Stimulated activated CD8-positive, alpha-beta memory T cell treated with anti-CD3 and anti-CD28 coated beads, Interleukin-4, amount 100 ng/mL, for 1 hour (primary cell): Measurements from ENCODE around the gene PLXNA3.

Experiments used
- DNase-seq, 2 donors: peaks; one replicate each; pipeline ENCODE4 v3.0.0-alpha.2; 2020; ENCODE audit warnings: low read depth in 2 of 2, low spot score in 1 of 2

Gene PLXNA3

DNA sequence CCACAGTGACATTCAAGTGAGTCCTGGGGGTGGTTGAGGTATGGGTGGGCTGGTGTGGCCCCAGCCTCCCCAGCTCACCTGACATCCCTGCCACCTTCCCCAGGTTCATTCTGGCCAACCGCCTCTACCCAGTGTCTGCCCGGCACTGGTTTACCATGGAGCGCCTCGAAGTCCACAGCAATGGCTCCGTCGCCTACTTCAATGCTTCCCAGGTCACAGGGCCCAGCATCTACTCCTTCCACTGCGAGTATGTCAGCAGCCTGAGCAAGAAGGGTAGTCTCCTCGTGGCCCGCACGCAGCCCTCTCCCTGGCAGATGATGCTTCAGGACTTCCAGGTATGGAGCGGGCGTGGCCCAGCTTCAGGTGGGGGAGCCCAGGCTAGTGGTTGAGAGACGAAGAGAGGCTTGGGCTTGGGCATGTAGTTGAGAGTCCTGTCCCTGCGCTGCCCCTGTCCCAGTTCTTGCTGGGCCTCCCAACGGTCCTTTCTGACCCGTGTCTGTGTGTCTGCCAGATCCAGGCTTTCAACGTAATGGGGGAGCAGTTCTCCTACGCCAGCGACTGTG is 22.8 kb upstream of the PLXNA3 start:
- no peak for DNase-seq

DNA sequence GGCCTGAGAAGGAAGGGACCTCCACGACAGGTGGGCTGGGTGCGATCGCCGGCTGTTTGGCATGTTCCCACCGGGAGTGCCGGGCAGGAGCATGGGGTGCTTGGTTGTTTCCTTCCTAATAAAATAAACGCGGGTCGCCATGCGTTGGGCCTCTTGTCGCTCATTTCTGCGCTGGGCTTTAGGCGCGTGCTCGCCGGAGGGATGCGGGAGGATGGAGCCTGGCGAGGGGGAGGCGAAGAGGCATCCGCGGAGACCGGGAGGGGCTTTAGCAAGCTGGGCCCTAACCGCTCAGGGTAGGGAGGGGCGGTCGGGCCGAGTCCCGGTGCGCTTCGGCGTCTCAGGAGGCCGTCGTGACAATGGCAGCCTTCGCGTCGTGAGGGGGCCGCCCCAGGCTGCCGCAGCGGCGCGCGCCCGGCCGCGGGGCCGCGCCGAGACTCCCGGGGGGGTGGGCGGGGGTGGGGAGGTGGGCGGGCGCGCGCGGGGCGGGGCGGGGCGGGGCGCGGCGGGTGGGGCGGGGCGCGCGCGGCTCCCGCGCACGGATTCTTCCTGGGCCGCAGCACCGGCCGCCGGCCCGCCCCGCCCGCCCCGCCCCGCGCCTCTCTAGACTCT is 21.6 kb upstream of the PLXNA3 start:
- DNase-seq: no peak

DNA sequence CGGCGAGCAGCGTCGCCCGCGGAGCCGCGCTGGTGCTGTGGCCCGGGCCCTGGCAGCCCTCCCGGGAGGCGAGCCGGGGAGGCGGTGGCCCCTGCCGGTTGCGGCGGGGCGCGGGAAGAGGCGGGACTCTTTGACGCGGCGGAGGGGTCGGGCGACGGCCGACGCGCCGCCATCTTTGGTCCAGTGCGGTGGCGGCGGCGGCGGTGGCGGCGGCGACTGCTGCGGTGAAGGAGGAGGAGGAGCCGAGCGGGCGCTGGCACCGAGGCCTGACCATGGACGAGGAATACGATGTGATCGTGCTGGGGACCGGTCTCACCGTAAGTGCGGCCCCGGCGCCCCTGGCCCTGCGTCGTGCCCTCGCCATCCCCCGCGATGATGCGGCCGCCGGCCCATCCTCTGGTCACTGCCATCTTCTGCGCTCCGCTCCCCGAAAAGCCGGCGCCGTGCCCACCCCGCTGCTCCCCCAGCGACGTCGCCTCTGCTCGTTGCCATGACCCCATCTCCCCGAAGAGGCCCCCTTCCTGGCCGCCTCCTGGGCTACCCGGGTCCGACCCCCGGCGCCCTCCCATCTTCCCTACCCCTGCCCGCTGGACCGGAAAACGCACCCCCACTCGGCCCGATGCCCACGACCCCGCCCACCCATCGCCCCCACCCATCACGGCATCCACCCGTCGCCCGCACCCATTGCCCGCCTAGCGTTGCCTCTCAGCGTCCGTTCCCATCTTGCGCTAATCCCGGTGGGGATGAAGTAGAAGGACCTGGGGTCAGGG is 20.9 kb upstream of the PLXNA3 start, which contains the start of gene GDI1:
GDI1 (plus strand) TSS at position 172 of the 770 bp plus-strand sequence; CDS start at position 273, 101 bp downstream.
- no peak for DNase-seq

DNA sequence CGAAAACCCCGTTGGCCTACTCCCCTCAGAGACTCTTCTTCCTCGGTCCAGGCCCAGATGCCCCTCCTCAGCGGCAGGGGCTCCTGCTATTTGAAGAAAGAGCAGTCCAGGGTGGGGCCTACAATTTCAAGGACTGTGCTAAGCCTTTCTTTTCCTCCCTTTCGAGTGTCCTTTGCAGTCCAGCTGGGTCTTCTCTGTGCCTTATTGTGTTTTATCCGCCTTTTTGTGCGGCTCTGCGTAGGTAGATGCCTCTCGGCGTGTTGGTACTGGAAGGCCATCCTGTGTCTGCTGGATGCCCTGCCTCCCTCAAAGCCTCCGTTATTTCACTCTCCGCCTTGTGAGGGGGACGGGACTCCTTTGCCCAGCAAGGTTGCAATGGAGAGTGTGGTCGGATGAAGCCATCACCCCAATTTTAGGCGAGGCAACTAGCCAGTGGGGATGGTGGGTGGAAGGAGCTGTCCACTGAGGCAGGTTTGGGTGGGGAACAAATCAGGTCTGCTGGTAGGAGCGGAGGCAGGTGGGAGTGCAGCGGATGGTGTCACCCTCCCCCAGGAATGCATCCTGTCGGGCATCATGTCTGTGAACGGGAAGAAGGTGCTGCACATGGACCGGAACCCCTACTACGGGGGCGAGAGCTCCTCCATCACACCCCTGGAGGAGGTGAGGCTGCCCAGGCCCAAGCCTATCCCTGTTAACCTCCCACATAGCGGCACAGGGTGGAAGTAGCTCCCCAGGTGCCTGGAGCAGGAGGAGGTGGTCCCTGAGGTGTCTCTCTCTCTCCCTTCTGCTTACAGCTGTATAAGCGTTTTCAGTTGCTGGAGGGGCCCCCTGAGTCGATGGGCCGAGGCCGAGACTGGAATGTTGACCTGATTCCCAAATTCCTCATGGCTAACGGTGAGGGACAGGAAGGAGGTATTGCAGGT is 19.8 kb upstream of the PLXNA3 start:
- DNase-seq: no peak

DNA sequence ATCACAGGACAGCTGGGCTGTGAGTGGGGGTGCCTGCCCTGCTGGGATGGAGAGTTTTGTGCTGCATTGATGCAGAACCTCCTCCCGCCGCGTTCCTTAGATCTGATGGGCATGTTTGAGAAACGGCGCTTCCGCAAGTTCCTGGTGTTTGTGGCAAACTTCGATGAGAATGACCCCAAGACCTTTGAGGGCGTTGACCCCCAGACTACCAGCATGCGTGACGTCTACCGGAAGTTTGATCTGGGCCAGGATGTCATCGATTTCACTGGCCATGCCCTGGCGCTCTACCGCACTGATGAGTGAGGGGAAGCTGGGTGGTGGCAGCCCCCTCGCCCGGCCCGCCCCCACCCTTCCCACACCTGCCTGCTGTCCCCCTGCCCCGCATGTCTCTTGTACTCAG is 18.2 kb upstream of the PLXNA3 start:
- no peak for DNase-seq

DNA sequence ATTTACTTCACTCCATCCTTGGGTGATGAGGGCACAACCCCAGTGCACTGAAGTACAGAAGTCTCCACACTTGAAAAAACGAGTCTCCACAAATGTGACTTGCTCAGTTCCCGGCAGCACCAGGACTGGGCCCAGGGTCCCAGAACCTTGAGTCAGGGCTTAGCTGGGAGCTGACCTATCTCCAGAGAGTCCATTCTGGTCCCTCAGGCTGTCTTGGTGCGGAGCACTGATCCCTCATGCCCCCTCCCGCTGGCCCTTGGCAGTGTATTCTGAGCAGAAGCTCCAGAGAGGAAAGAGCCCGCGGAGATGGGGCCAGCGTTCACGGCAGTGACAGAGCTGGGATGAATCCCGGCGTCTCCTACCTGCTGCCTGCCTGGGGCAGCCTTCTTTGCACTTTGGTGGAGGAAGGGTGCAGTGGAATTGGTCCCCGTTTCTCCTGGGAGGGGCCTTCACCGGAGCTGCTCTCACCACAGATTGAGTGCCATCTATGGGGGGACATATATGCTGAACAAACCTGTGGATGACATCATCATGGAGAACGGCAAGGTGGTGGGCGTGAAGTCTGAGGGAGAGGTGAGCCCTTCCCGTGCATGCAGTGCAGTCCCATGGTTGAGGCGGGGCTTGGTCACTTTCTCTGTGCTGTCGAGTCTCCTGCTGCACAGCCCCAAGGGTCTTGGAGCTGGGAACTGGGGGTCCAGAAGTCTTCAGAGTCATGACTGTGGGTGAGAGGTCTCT is 17.3 kb upstream of the PLXNA3 start:
- DNase-seq: no peak

DNA sequence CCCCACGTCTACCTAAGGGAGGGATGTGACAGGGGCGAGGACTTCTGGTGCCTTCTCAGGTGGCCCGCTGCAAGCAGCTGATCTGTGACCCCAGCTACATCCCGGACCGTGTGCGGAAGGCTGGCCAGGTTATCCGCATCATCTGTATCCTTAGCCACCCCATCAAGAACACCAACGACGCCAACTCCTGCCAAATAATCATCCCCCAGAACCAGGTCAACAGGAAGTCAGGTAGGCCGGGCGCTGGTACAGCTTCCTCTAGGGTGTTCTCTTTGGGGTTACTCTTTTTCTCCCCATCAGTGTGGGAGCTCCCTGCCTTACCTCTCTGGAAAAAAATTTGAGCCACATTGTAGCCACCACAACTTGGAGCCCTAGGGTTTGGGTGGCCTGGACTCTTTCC is 16.5 kb upstream of the PLXNA3 start:
- no peak for DNase-seq

DNA sequence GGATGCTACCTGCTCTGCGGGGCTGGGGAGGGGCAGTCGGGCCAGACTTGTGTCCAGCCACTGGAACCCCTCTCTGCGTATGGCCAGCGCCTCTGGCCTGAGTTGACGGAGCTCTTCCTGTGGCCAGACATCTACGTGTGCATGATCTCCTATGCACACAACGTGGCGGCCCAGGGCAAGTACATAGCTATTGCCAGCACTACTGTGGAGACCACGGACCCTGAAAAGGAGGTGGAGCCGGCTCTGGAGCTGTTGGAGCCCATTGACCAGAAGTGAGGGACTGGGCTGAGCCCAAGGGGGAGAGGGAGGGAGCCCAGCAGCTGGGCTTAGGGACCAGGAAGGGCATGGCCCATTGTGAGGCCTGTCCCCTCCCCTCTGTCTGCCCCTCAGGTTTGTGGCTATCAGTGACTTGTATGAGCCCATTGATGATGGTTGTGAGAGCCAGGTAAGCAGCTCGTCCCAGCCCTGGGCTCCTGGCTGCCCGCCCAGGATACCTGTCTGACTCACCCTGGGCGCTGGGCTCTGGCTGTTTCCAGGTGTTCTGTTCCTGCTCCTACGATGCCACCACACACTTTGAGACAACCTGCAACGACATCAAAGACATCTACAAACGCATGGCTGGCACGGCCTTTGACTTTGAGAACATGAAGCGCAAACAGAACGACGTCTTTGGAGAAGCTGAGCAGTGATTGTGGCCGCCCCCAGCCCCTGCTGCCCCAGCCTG is 15.9 kb upstream of the PLXNA3 start:
- no peak for DNase-seq

DNA sequence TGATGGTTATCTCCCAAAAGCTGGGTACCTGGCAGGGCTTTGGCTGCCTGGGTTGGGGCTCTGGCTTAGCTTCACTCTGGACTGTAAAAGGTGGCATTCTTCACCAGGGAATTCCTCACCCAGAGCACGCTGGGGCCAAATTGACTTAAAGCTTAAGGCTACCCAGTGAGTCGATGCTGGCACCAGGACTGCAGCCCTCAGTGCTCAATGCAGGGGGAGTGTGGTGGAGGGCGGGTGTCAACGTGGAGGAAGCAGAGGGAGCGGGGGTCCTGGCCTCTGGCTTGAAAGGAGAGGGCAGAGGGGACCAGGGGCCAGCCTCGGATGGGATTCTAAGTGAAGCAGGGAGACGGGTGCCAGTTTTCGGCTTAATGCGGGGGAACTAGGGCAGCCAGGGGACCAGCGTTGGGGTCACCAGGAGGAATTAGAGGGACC is 14.6 kb upstream of the PLXNA3 start:
- DNase-seq: no peak

DNA sequence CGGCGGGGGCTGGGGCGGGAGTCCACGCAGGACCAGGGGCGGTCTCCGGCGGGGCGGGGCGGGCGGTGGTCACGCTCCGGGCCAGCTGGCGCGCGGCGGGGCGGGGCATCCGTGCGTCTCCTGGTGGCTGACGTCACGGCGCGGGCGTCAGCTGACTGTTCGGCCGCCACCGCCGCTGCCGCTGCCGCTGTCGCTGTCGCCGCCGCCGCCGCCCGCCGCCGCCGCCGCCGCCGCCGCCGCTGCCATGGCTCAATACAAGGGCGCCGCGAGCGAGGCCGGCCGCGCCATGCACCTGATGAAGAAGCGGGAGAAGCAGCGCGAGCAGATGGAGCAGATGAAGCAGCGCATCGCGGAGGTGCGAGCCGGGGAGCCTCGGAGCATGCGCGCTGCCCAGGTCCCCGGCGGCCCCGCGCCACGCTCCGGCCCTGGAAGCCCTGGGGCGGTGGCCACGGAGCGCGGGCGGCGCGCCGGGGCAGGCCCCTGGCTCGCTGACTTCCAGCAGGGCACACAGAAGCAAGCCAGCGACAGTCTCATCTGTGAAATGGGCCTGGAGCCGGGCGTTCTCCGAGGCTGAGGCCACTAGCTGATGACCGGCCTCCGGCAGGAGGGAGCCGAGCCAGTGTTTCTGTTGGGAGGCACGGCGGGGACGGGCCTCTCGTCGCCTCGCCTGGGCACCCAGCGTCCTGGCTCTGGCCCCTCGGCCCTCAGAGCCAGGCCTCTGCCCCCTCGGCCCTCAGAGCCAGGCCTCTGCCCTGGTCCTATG is 13.9 kb upstream of the PLXNA3 start, which contains the start of gene FAM50A:
FAM50A (plus strand) TSS at position 150 of the 763 bp plus-strand sequence; CDS start at position 245, 95 bp downstream.
- DNase-seq: peak in 1 of 2 donors; percentile 42

DNA sequence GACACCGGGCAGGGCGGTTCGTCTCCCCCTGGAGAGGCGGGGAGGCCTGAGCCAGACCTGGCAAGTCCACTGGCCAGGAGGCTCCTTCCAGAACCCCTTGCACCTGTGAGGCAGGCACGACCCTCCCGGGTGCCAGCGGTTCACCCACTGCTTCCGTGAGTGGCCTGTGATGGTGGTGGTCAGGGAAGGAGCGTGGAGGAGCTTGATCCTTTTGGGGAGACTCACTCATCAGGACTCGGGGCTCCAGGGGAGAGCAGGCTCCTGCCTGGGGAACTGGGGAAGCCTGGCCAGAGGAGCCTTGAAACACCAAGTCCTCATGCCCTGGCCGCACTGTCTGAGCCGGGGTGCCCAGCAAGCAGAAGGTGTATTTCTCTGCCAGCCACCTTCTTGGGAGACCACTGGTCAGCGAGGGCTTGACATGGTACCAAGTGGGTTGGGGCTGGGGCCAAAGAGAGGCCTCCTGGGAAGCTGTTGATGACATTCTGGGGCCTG is 13.3 kb upstream of the PLXNA3 start:
- no peak for DNase-seq

DNA sequence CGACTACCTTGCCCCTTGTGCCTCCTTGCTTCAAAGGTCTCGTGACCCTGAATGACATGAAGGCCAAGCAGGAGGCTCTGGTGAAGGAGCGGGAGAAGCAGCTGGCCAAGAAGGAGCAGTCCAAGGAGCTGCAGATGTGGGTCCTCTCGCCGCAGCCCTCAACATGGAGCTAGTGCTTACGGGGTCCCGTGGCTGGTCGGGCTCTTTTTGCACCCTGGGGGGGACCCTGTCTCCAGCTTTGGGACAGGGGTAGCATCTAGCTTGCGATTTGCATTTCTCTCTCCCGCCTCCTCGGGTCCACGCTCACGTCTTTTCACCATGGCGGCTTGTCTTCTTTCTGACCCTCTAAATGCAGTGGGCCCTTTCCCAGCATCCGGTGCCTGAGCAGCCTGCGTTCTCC is 12.3 kb upstream of the PLXNA3 start:
- no peak for DNase-seq

DNA sequence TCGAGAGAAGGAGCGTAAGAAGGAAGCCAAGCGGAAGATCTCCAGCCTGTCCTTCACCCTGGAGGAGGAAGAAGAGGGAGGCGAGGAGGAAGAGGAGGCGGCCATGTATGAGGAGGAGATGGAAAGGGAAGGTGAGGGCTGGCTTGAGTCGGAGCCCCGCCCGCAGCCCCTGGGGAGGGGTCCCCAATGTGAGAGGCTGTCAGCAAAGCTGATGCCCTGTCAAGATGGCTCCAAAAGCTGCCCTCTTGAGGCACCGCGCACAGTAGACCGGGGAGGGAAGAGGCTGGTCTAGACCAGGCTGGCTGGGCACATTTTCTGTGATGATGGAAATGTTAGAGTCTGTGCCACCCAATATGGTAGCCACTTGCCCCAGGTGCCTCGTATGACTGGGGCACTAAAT is 11.7 kb upstream of the PLXNA3 start:
- no peak for DNase-seq

DNA sequence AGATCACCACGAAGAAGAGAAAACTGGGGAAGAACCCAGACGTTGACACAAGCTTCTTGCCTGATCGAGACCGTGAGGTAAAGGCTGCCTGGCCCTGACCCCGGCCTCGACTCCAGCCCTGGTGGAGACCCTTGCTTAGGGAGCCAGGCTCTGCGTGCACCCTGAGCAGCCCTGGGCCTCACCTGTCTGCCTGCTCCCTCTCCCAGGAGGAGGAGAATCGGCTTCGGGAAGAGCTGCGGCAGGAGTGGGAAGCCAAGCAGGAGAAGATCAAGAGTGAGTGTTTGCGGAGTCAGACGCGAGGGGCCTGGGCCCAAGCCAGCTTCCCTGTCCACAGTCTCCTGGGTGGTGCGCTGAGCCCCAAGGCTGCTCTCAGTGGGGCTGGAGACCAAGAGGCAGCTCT is 9.6 kb upstream of the PLXNA3 start:
- no peak for DNase-seq

DNA sequence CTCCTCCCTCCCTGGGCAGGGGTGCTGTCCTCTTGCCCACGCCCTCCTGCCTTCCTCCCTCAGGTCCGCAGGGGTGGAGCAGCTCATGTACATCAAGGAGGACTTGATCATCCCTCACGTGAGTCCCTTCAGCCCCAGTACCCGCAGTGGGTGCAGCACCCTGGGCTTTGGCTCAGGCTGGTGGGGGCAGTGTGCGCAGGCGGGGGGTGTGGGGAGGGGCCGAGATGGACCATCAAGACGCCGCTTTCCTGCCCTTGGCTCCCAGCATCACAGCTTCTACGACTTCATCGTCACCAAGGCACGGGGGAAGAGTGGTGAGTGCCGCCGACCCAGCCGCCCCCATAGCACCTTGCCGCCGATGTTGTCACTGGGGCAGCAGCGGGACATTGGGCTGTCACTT is 8.5 kb upstream of the PLXNA3 start:
- DNase-seq: no peak

DNA sequence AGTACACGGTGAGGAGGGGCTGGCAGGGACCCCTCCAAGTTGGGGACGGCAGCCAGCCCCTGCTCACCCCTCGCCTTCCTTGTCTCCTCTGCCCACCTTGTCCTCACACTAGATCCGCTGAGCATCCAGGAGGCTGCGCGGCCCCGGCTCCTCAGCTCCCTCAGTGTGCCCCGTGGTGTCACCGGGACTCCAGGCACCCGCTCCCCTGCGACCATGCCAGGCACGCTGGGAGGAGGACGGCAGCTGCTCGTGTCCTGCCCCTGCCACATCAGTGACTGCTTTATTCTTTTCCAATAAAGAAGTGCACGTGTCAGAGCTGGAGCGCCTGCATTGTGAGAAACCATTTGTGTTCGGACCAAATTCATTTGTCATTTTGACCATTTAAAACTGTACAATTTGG is 7.8 kb upstream of the PLXNA3 start:
- no peak for DNase-seq

DNA sequence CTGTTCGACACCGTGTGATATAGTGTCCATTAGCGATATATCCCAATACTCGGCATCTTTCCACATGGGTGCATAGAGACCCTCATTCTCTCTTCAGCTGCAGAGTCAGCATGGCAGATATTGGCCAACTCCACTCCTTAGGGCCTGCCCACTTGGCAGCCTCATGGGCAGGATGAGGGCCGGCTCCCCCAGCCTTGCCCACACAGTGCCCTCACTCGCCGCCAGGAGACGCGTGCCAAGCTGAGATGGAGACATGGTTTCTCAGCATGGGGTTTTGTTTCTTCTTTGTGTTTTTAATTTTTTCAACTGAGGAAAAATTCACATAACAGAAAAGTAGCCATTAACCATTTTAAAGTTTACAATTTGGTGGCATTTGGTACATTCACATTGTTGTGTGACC is 5.3 kb upstream of the PLXNA3 start:
- no peak for DNase-seq

DNA sequence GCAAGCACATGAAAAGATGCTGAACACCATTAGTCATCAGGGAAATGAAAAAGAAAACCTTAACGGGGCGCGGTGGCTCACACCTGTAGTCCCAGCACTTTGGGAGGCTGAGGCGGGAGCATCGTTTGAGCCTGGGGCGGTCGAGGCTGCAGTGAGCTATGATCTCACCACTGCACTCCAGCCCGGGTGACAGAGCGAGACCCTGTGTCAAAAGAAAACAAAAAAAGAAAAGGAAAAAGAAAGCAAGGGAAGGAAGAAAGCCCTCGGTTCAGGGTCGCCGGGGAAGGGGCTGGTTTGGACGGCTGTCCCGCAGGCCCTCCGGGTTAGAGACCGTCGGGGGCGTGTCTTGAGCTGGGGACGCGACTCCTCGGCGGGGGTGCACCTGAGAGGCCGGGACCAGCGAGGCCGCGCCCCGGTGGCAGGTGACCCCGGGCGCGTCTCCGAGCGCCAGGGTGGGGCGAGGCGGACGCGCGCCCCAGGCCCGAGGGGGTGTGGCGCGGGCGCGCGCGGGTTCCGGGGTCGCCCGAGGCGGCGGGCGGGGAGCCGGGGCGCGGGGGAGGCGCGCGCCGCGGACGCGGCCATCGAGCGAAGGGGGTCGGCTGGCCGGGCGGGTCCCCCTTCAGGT is 478 bp upstream of the PLXNA3 start:
- peak in 1 of 2 donors; percentile 19 for DNase-seq
